OCI-LY1 (cell line): Measurements from ENCODE around the gene TUBGCP5.

ENCODE experiments used
- CTCF ChIP-seq: fragments of 200-600 bp; sonication (generic), shearing (Covaris generic); IDR thresholded peaks from 2 replicates; pipeline ENCODE4 v1.5.1; 2017; ENCODE audit warnings: mild to moderate bottlenecking, antibody characterized with exemption, low read length, moderate library complexity, mixed read lengths
- EZH2 ChIP-seq: fragments of 200-600 bp; sonication (generic), shearing (Covaris generic); IDR thresholded peaks from 2 replicates; pipeline ENCODE4 v1.8.0; 2017; ENCODE audit warnings: borderline replicate concordance, mixed run types, mild to moderate bottlenecking, antibody characterized with exemption, low read length, moderate library complexity, mixed read lengths

GRCh38 chr15:23055316-23055715 is 15.9 kb upstream of the TUBGCP5 start:
- TF ChIP-seq CTCF (no peak), EZH2 (no peak)
